Measurements from ENCODE around the gene WNK2.
"Not testable (repeated sequence)": the region's sequence is repeated elsewhere in the genome, so short reads cannot be mapped to it uniquely, and the experiment has no call there.

WNK2 gene

GRCh38 chr9:93361995-93362394 lies 178.1 kb downstream of the WNK2 start:
- TF ChIP-seq POLR2A (IDR thresholded peaks at IDR 0.05; ENCODE audit: low read depth, low read length), result no peak
- FAIRE-seq, result no peak
- no peak for DNase-seq (ENCODE audit: insufficient read length, low spot score)

GRCh38 chr9:93364734-93365426 lies 180.9 kb downstream of the WNK2 start:
- DNase-seq (ENCODE audit: insufficient read length, low spot score) (no peak), FAIRE-seq (no peak)
- TF ChIP-seq POLR2A (IDR thresholded peaks at IDR 0.05; ENCODE audit: low read depth, low read length), result no peak

- TF ChIP-seq POLR2A (IDR thresholded peaks at IDR 0.05; ENCODE audit: low read depth, low read length), result no peak
- no peak for DNase-seq (ENCODE audit: insufficient read length, low spot score)
- no peak for FAIRE-seq
Measured at GRCh38 chr9:93365427-93366118, 181.6 kb downstream of the WNK2 start.

- DNase-seq (ENCODE audit: insufficient read length, low spot score) (no peak), FAIRE-seq (no peak)
- no peak for TF ChIP-seq POLR2A (IDR thresholded peaks at IDR 0.05; ENCODE audit: low read depth, low read length)
Measured at GRCh38 chr9:93366119-93366447, 182.1 kb downstream of the WNK2 start.

- not testable (repeated sequence) for DNase-seq (ENCODE audit: insufficient read length, low spot score); FAIRE-seq
Measured at GRCh38 chr9:93366486-93366885, 182.5 kb downstream of the WNK2 start.

GRCh38 chr9:93368437-93368836 lies 184.5 kb downstream of the WNK2 start:
- DNase-seq (ENCODE audit: insufficient read length, low spot score), result no peak
- no peak for TF ChIP-seq POLR2A (IDR thresholded peaks at IDR 0.05; ENCODE audit: low read depth, low read length)
- no peak for FAIRE-seq

GRCh38 chr9:93369686-93370085 lies 185.7 kb downstream of the WNK2 start:
- FAIRE-seq, result no peak
- TF ChIP-seq POLR2A (IDR thresholded peaks at IDR 0.05; ENCODE audit: low read depth, low read length), result no peak
- DNase-seq (ENCODE audit: insufficient read length, low spot score), result no peak
